Natural killer cell (primary cell): ENCODE measurements around the gene CMIP. TPM values are rescaled to one million over a fixed set of nuclear protein-coding genes. Genes with fewer than 3 reads are reported as not detected.

ENCODE experiments used
- ATAC-seq, 3 donors: fragments of 150-1000 bp in 2 of 3; fragments of 200-7000 bp in 1 of 3; cut with Tn5 transposase; 1 replicate in 1 of 3; 2 replicates in 2 of 3; pipeline ENCODE4 v1.10.0; 2021; ENCODE audit warnings: mild to moderate bottlenecking in 2 of 3, moderate library complexity in 2 of 3
- DNase-seq, 2 donors: peaks; one replicate each; pipeline versions ENCODE4 v3.0.0 to v3.0.0-alpha.2; 2013 to 2021; ENCODE audit warnings: mixed read lengths in 1 of 2
- H3K27ac ChIP-seq: one replicate; pipeline ENCODE4 v1.5.1; 2013; ENCODE audit warnings: mild to moderate bottlenecking, low read length
- H3K27me3 ChIP-seq: one replicate; pipeline ENCODE4 v1.6.1; 2013; ENCODE audit warnings: low read length; ENCODE audit not compliant: control insufficient read depth, insufficient read depth
- H3K36me3 ChIP-seq: one replicate; pipeline ENCODE4 v1.6.1; 2013; ENCODE audit warnings: low read length; ENCODE audit not compliant: control insufficient read depth, insufficient read depth
- H3K4me1 ChIP-seq: one replicate; pipeline ENCODE4 v1.6.1; 2013; ENCODE audit warnings: low read length; ENCODE audit not compliant: control insufficient read depth, insufficient read depth
- H3K4me3 ChIP-seq: one replicate; pipeline ENCODE4 v1.5.1; 2013; ENCODE audit warnings: low read length
- H3K9me3 ChIP-seq: one replicate; pipeline ENCODE4 v1.6.1; 2013; ENCODE audit warnings: low read length; ENCODE audit not compliant: control insufficient read depth, insufficient read depth
- H3K27ac Mint-ChIP-seq, 2 donors: one replicate each; pipeline ENCODE4 v1.8.0; 2022; ENCODE audit warnings: mild to moderate bottlenecking in 2 of 2, mixed read lengths in 2 of 2, moderate library complexity in 1 of 2
- H3K27me3 Mint-ChIP-seq, 2 donors: one replicate each; pipeline ENCODE4 v1.8.0; 2022; ENCODE audit warnings: low read depth in 2 of 2, mixed read lengths in 2 of 2
- H3K36me3 Mint-ChIP-seq: one replicate; pipeline ENCODE4 v1.8.0; 2022; ENCODE audit warnings: mixed read lengths
- H3K4me1 Mint-ChIP-seq, 2 donors: one replicate each; pipeline ENCODE4 v1.8.0; 2022; ENCODE audit warnings: mixed read lengths in 2 of 2
- H3K4me3 Mint-ChIP-seq: one replicate; pipeline ENCODE4 v1.8.0; 2022; ENCODE audit warnings: mild to moderate bottlenecking, moderate library complexity, mixed read lengths
- H3K9me3 Mint-ChIP-seq, 2 donors: one replicate each; pipeline ENCODE4 v1.8.0; 2022; ENCODE audit warnings: mixed read lengths in 2 of 2
- WGBS: methylation state at CpG from one replicate; pipeline ENCODE4 v1.1.7; 2013; ENCODE audit warnings: missing lambda C conversion rate; ENCODE audit not compliant: insufficient coverage; 5-methylcytosine and 5-hydroxymethylcytosine counted together
- intact Hi-C: fragments of 100-400 bp; cut with micrococcal nuclease; formaldehyde crosslinking; loops from one replicate; pipeline ENCODE4 v1.14.2; 2022
- total RNA-seq, 4 donors: library from RNA; stranded (reverse); fragments of 120-200 nt in 1 of 4; gene quantifications; one replicate each; pipeline versions ENCODE4 v1.2.3 to v1.2.4, GENCODE V29; 2013 to 2022
- TF ChIP-seq, protein P1 (sequence below): fragments of 200-600 bp; IDR thresholded peaks from one replicate; pipeline ENCODE4 v1.8.0; 2022; ENCODE audit warnings: antibody characterized with exemption

The CMIP gene
- total RNA-seq, 3 donors from 2014 or later (not counting 1 experiment from before 2014, with no cell fraction given): 88.2 to 115 (median 91.5) TPM

DNA sequence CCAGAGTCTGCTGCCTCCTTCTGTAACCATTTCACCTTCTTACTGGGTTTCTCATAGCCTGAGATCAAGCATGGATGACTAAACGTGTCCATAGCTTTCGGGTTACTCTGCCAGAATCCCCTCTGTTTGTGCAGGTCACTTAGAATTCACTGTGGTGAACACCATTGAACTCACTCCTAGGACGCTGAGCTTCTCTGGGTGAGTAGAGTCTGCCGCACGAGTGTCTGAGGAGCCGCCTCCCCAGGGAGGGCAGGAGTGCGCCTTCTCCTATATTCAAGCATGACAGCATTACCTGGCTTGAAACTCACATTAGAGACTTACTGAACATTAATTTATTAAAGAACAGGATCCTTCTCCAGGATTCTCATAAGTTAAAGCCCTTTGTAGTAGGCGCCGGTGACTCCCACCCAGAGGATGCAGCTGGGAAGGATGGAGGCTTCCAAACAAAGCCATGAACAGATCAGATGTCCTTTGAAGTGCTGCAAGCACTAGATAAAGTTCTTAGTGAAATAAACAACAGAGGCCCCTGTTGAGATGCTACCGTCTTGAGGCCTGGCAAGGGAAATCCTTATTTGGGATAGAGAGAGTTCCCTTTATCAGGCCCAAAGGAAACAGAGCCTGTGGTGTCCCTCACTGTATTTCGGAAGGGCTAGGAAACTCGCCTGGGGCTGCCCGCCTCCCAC, 189.9 kb downstream of the CMIP start:
- no peaks in the 10 kb centered on the region for H3K27me3 Mint-ChIP-seq
- Histone ChIP-seq H3K9me3 (no peaks in the 10 kb centered on the region), H3K27ac (no peak overlapping the region), H3K4me1 (peaks cover 35% of the 10 kb centered on the region), H3K27me3 (no peaks in the 10 kb centered on the region), H3K36me3 (no peaks in the 10 kb centered on the region), H3K4me3 (no peak overlapping the region)
- intact Hi-C loops: loop anchor here (5.0 to 10.0 kb wide), 2 partner anchors 232 to 240 kb away; no protein-coding TSS in a partner anchor
- ATAC-seq: no peak
- no peaks in the 10 kb centered on the region for H3K9me3 Mint-ChIP-seq
- H3K27ac Mint-ChIP-seq: peak overlapping the region; percentile 87 to 88
- no peaks in the 10 kb centered on the region for H3K36me3 Mint-ChIP-seq
- no peak overlapping the region for H3K4me3 Mint-ChIP-seq
- 84% methylated on average over 13 of the region's 13 CpGs for WGBS
- TF ChIP-seq, protein P1, sequence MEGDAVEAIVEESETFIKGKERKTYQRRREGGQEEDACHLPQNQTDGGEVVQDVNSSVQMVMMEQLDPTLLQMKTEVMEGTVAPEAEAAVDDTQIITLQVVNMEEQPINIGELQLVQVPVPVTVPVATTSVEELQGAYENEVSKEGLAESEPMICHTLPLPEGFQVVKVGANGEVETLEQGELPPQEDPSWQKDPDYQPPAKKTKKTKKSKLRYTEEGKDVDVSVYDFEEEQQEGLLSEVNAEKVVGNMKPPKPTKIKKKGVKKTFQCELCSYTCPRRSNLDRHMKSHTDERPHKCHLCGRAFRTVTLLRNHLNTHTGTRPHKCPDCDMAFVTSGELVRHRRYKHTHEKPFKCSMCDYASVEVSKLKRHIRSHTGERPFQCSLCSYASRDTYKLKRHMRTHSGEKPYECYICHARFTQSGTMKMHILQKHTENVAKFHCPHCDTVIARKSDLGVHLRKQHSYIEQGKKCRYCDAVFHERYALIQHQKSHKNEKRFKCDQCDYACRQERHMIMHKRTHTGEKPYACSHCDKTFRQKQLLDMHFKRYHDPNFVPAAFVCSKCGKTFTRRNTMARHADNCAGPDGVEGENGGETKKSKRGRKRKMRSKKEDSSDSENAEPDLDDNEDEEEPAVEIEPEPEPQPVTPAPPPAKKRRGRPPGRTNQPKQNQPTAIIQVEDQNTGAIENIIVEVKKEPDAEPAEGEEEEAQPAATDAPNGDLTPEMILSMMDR: no peak
- H3K4me1 Mint-ChIP-seq: peaks cover 50 to 55% of the 10 kb centered on the region in 2 donors
- no peak for DNase-seq

DNA sequence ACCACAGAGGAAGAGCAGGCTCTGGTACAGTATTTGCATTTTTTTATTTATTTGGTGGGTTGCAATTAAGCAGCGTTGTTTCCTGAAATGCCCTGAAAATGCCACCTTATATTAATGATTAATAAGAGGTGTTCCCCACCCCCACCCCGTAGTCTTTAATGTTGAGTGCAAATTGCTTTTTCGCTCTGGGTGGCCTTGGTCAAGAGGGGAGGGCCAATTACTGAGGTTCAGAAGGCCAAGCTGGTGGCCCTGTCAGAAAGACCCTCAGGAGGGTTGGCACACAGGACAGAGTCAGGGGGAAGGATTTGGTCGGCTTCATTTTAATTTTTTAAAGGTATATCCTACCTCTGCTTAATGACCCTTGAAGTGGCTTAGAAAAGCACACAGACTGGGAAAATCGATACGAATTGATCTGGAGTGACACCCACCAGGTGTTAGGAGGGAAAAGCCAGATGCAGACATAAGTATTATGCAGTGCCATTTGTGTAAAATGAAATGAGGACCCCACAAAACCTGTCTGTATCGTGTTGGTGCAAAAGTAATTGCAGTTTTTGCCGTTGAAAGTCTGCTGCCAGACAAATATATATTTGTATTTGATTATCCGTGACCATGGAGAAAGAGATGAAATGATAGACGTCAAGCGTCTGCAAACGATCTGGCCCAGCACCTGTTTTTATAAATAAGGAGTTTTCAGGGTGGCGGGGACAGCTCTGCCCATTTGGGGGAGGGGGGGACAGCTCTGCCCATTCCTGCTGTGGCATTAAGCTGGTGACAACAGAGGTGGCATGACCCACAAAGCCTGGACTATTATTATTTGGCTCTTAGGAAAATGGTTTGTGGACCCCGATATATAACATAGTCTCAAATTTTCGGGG, 190.7 kb downstream of the CMIP start:
- intact Hi-C loops: loop anchor here (10.0 kb wide), 1 partner anchor 240 kb away; no protein-coding TSS in a partner anchor
- no peak overlapping the region for H3K27ac ChIP-seq

DNA sequence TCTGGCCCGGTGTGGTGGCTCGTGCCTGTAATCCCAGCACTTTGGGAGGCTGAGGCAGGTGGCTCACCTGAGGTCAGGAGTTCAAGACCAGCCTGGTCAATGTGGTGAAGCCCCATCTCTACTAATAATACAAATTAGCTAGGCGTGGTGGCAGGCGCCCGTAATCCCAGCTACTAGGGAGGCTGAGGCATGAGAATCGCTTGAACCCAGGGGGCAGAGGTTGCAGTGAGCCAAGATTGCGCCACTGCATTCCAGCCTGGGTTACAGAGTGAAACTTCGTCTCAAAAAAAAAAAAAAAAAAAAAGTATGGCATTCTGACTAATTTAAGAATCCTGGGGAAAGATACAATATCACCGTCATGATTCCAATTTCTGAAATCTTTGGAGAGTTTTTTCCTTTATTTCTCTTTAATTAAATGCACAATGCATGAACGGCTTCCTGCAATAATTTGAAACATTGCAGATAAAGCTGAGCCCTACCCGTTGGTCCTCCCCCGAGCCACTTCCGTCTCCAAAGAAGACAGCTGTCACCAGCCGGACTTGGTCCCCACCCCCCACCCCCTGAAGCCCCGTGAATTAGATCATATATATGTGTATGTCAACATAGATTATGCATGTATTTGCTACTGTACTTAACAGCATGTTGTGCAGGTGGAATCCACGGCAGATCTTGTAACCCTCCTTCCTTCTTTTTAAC, 191.8 kb downstream of the CMIP start:
- no peaks in the 10 kb centered on the region for H3K36me3 Mint-ChIP-seq

More for the DNA sequence above, 190.7 kb downstream of the CMIP start:
- ATAC-seq: no peak
- H3K27me3 ChIP-seq: no peaks in the 10 kb centered on the region
- no peaks in the 10 kb centered on the region for H3K36me3 Mint-ChIP-seq
- TF ChIP-seq, protein P1: no peak
- peaks cover 35% of the 10 kb centered on the region for H3K4me1 ChIP-seq
- H3K27me3 Mint-ChIP-seq: no peaks in the 10 kb centered on the region
- WGBS: 83% methylated on average over 14 of the region's 15 CpGs
- no peaks in the 10 kb centered on the region for H3K9me3 Mint-ChIP-seq
- H3K4me3 Mint-ChIP-seq: no peak overlapping the region
- H3K4me3 ChIP-seq: no peak overlapping the region
- H3K9me3 ChIP-seq: no peaks in the 10 kb centered on the region
- H3K27ac Mint-ChIP-seq: peak overlapping the region in 1 of 2 donors; percentile 88
- H3K4me1 Mint-ChIP-seq: peaks cover 55 to 60% of the 10 kb centered on the region in 2 donors
- no peak for DNase-seq
- H3K36me3 ChIP-seq: no peaks in the 10 kb centered on the region

More for the DNA sequence above, 191.8 kb downstream of the CMIP start:
- no peaks in the 10 kb centered on the region for H3K9me3 ChIP-seq
- WGBS: 71% methylated on average over 11 of the region's 16 CpGs
- Mint-ChIP-seq H3K4me3 (no peak overlapping the region), H3K9me3 (no peaks in the 10 kb centered on the region), H3K4me1 (peaks cover 64 to 66% of the 10 kb centered on the region in 2 donors), H3K27me3 (no peaks in the 10 kb centered on the region), H3K27ac (peak overlapping the region in 1 of 2 donors; percentile 88)
- H3K36me3 ChIP-seq: peaks cover 2% of the 10 kb centered on the region
- no peaks in the 10 kb centered on the region for H3K27me3 ChIP-seq
- intact Hi-C loops: loop anchor here (10.0 kb wide), 1 partner anchor 238 kb away; no protein-coding TSS in a partner anchor
- DNase-seq (no peak), ATAC-seq (no peak)
- no peak overlapping the region for H3K27ac ChIP-seq
- H3K4me1 ChIP-seq: peaks cover 46% of the 10 kb centered on the region
- H3K4me3 ChIP-seq: no peak overlapping the region
- TF ChIP-seq, protein P1: no peak
